ENCODE data around the gene RIMBP3C. TPM values are rescaled to one million over a fixed set of nuclear protein-coding genes. Genes with fewer than 3 reads are reported as not detected.
"Not testable (repeated sequence)": the region's sequence is repeated elsewhere in the genome, so short reads cannot be mapped to it uniquely, and the experiment has no call there.

RIMBP3C gene
- total RNA-seq, 4 donors from 2014 or later, result 0.13 to 0.59 (median 0.45) TPM; not detected in 1

GRCh38 chr22:21589396-21589795 lies 38.1 kb upstream of the RIMBP3C start:
- WGBS, 2 donors, result 91% methylated on average over 8 of the region's 8 CpGs
- Histone ChIP-seq H3K9me3 (no peaks in the 10 kb centered on the region), H3K4me3 (replicated peaks in 1 of 3) (no peak overlapping the region), H3K4me1 (peaks cover 12 to 29% of the 10 kb centered on the region in 2 donors), H3K36me3 (peaks cover 0 to 17% of the 10 kb centered on the region in 2 donors), H3K27ac (no peak overlapping the region), H3K27me3 (no peaks in the 10 kb centered on the region)
- DNase-seq, result no peak
- intact Hi-C loops (cut with DNase I), result no loop called here
- TF ChIP-seq CTCF (IDR thresholded peaks at IDR 0.05) (no peak), POLR2A (IDR thresholded peaks at IDR 0.05) (no peak)

- no peak for DNase-seq
- peaks cover 18 to 38% of the 10 kb centered on the region in 2 donors for H3K4me1 ChIP-seq
- 84 to 87% methylated on average over 4 of the region's 4 CpGs for WGBS, 2 donors
- H3K4me3 ChIP-seq (replicated peaks in 1 of 3), result no peak overlapping the region
- H3K9me3 ChIP-seq, result no peaks in the 10 kb centered on the region
- H3K27ac ChIP-seq, result no peak overlapping the region
- intact Hi-C loops (cut with DNase I), result no loop called here
- peaks cover 0 to 3% of the 10 kb centered on the region in 2 donors for H3K36me3 ChIP-seq
- no peaks in the 10 kb centered on the region for H3K27me3 ChIP-seq
- TF ChIP-seq CTCF (IDR thresholded peaks at IDR 0.05) (no peak), POLR2A (IDR thresholded peaks at IDR 0.05) (no peak)
These were observed 36.7 kb upstream of the RIMBP3C start for GRCh38 chr22:21587803-21588611.

- TF ChIP-seq POLR2A (IDR thresholded peaks at IDR 0.05) (no peak), CTCF (IDR thresholded peaks at IDR 0.05) (no peak)
- no peaks in the 10 kb centered on the region for H3K9me3 ChIP-seq
- no peaks in the 10 kb centered on the region for H3K36me3 ChIP-seq
- H3K27me3 ChIP-seq, result no peaks in the 10 kb centered on the region
- no peak for DNase-seq
- peaks cover 19 to 35% of the 10 kb centered on the region in 2 donors for H3K4me1 ChIP-seq
- H3K4me3 ChIP-seq (replicated peaks in 1 of 3), result no peak overlapping the region
- 88 to 89% methylated on average over 2 of the region's 2 CpGs for WGBS, 2 donors
- intact Hi-C loops (cut with DNase I), result no loop called here
- H3K27ac ChIP-seq, result no peak overlapping the region
These were observed 34.1 kb upstream of the RIMBP3C start for GRCh38 chr22:21585389-21585788.

GRCh38 chr22:21582801-21583740 lies 31.8 kb upstream of the RIMBP3C start:
- TF ChIP-seq CTCF (IDR thresholded peaks at IDR 0.05) (no peak), POLR2A (IDR thresholded peaks at IDR 0.05) (no peak)
- H3K4me1 ChIP-seq, result peaks cover 41 to 58% of the 10 kb centered on the region in 2 donors

GRCh38 chr22:21581009-21581713 lies 29.9 kb upstream of the RIMBP3C start:
- H3K9me3 ChIP-seq; H3K27ac ChIP-seq; H3K27me3 ChIP-seq; DNase-seq; H3K4me3 ChIP-seq (replicated peaks in 1 of 3); intact Hi-C loops (cut with DNase I); H3K36me3 ChIP-seq: not testable (repeated sequence)
- peaks cover 54 to 71% of the 10 kb centered on the region in 2 donors for H3K4me1 ChIP-seq
- WGBS, 2 donors, result 90 to 94% methylated on average over 10 of the region's 10 CpGs

More at GRCh38 chr22:21582801-21583740, 31.8 kb upstream of the RIMBP3C start:
- Histone ChIP-seq H3K27ac (no peak overlapping the region), H3K4me3 (replicated peaks in 1 of 3) (no peak overlapping the region), H3K36me3 (no peaks in the 10 kb centered on the region), H3K9me3 (no peaks in the 10 kb centered on the region), H3K27me3 (no peaks in the 10 kb centered on the region)
- peak; percentile 34 to 42 for DNase-seq
- 60 to 62% methylated on average over 10 of the region's 10 CpGs for WGBS, 2 donors
- intact Hi-C loops (cut with DNase I), result no loop called here

- H3K36me3 ChIP-seq; DNase-seq; H3K9me3 ChIP-seq; H3K27ac ChIP-seq; H3K4me3 ChIP-seq (replicated peaks in 1 of 3); H3K27me3 ChIP-seq; intact Hi-C loops (cut with DNase I): not testable (repeated sequence)
- H3K4me1 ChIP-seq, result peaks cover 54 to 71% of the 10 kb centered on the region in 2 donors
- WGBS, 2 donors, result 94 to 96% methylated on average over 9 of the region's 9 CpGs
These were observed 29.4 kb upstream of the RIMBP3C start for GRCh38 chr22:21580623-21581007.
